Loucy (cell line): Measurements from ENCODE around the gene A2M.

Experiments used
- CTCF ChIP-seq: fragments of 200-600 bp; sonication (generic); conservative IDR thresholded peaks from 2 replicates; pipeline ENCODE4 v1.5.1; 2014; ENCODE audit warnings: mild to moderate bottlenecking, antibody characterized with exemption, low read length
- EZH2phosphoT487 ChIP-seq: fragments of 200-600 bp; IDR thresholded peaks from 2 replicates; pipeline ENCODE4 v1.6.1; 2018; ENCODE audit warnings: antibody characterized with exemption, mild to moderate bottlenecking, moderate library complexity, borderline replicate concordance

DNA sequence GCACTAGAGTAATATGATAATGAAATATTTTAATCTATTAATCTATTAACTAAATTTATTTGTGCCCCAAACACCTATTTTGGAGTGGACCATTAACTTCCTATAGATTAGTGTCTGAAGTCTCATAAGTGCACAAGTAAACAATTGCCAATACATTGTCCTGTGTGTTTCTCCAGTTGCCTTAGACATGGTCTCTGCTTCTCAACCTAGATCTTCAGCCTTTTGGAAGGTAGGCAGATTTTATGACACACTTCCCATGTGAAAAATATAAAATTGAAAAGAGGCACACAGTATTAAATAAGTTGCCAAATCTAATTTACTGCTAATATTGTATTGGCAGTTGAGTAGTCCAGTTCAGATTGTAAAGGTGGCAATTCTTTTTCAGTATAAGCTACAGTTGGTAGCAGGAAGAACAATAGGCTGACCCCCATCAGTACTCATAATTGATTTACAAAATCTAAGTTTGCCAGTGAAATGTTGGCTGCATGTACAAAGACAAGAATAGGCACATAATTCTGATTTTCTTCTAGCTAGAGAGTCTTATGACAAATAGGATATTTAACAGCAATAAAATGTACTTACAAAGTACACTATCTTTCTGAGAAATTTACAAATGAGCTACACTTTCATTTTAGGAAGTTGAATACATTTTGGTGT lies 10.8 kb downstream of the A2M start:
- TF ChIP-seq CTCF (no peak), EZH2phosphoT487 (no peak)
